Activated B cell treated with CpG ODN at 0.5 μM for 24 hours (primary cell): ENCODE measurements around the gene NUDT3. TPM values are rescaled to one million over a fixed set of nuclear protein-coding genes. Genes with fewer than 3 reads are reported as not detected.

Experiments
- ATAC-seq: fragments of 200-7000 bp; cut with Tn5 transposase; one replicate; pipeline ENCODE4 v1.10.0; 2021; ENCODE audit warnings: low read depth, mild to moderate bottlenecking, moderate library complexity
- CTCF ChIA-PET: fragments of 350-600 bp; sonication (Branson Sonifier 250); formaldehyde crosslinking; loops from one replicate; lab custom pipeline; 2021; ENCODE audit warnings: antibody characterized with exemption; lab: Charles Lee
- POLR2A ChIA-PET: fragments of 350-600 bp; sonication (Branson Sonifier 250); formaldehyde crosslinking; loops from one replicate; lab custom pipeline; 2021; ENCODE audit warnings: antibody characterized with exemption; lab: Charles Lee
- DNase-seq: peaks from one replicate; pipeline ENCODE4 v3.0.0; 2022
- H3K27ac Mint-ChIP-seq: one replicate; pipeline ENCODE4 v1.8.0; 2020; ENCODE audit warnings: mixed read lengths
- H3K27me3 Mint-ChIP-seq: one replicate; pipeline ENCODE4 v1.8.0; 2021; ENCODE audit warnings: mixed read lengths
- H3K36me3 Mint-ChIP-seq: one replicate; pipeline ENCODE4 v1.8.0; 2021; ENCODE audit warnings: low read depth, mixed read lengths
- H3K4me1 Mint-ChIP-seq: one replicate; pipeline ENCODE4 v1.8.0; 2021; ENCODE audit warnings: mixed read lengths
- H3K4me3 Mint-ChIP-seq: one replicate; pipeline ENCODE4 v1.8.0; 2020; ENCODE audit warnings: mild to moderate bottlenecking, mixed read lengths
- H3K9me3 Mint-ChIP-seq: one replicate; pipeline ENCODE4 v1.8.0; 2020; ENCODE audit warnings: mixed read lengths
- intact Hi-C: fragments of 100-400 bp; cut with micrococcal nuclease; formaldehyde crosslinking; loops from one replicate; pipeline ENCODE4 v1.15.1; 2024
- total RNA-seq: library from RNA; stranded (reverse); gene quantifications from 2 replicates; pipeline ENCODE4 v1.2.3, GENCODE V29; 2022
- TF ChIP-seq, protein P1 (sequence below): fragments of 200-600 bp; IDR thresholded peaks from one replicate; pipeline ENCODE4 v1.8.0; 2022; ENCODE audit warnings: antibody characterized with exemption, mild to moderate bottlenecking

NUDT3 gene
- total RNA-seq, 1 donor from 2014 or later, result 27.0 TPM

DNA sequence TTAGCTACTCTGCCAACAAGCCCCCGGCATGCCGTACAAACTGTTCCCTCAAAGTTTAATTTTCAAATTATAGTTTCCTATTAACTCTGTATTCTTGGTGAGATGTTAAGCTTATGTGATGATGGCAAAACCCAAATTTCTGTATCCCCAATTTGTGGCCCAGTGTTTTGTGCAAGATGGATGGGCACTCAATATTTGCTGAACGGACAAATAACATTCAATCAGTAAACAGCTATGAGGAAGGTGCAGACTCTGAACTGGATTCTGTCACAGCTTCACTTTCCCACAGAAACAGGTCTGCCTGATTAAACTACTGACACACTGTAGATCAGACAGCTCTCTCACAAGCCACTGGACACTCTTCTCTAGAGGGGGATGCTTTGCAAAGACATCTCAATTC, 54.1 kb downstream of the NUDT3 start:
- Mint-ChIP-seq H3K27ac (no peak overlapping the region), H3K27me3 (no peaks in the 10 kb centered on the region), H3K4me1 (peaks cover 48% of the 10 kb centered on the region), H3K4me3 (no peak overlapping the region), H3K9me3 (no peaks in the 10 kb centered on the region), H3K36me3 (peaks cover 39% of the 10 kb centered on the region)
- TF ChIP-seq, protein P1, sequence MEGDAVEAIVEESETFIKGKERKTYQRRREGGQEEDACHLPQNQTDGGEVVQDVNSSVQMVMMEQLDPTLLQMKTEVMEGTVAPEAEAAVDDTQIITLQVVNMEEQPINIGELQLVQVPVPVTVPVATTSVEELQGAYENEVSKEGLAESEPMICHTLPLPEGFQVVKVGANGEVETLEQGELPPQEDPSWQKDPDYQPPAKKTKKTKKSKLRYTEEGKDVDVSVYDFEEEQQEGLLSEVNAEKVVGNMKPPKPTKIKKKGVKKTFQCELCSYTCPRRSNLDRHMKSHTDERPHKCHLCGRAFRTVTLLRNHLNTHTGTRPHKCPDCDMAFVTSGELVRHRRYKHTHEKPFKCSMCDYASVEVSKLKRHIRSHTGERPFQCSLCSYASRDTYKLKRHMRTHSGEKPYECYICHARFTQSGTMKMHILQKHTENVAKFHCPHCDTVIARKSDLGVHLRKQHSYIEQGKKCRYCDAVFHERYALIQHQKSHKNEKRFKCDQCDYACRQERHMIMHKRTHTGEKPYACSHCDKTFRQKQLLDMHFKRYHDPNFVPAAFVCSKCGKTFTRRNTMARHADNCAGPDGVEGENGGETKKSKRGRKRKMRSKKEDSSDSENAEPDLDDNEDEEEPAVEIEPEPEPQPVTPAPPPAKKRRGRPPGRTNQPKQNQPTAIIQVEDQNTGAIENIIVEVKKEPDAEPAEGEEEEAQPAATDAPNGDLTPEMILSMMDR, result no peak
- ATAC-seq (no peak), DNase-seq (no peak)
- ChIA-PET CTCF (no interaction called here), POLR2A (interaction anchor here (0.6 kb wide), 1 partner anchor 41 kb away, joined by 4 read pairs; no protein-coding TSS in a partner anchor)
- intact Hi-C loops, result no loop called here

DNA sequence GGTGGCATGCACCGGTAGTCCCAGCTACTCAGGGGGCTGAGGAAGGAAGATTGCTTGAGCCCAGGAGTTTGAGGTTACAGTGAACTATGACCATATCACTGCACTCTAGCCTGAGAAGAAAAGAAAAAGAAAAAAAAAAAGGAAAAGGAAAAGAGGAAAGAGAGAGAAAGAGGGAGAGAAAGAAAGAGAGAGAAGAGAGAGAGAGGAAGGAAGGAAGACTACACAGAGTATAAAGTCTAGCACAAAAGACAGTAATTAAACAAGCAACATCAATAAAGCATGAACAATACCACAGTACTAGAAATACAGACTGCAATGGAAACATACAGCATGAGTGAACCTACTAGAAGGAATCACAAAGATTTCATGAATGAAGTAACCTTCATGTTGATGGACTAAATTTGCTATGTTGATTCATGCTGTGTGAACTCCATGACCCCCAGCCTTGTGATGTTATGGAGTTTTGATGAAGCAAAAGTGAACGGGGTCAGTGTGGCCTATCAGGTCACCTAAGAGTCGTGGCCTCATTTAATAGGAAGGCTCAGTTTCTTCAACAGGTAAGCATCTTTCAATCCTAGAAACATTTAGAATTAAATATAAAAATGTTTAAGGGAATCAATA, 57.6 kb downstream of the NUDT3 start:
- DNase-seq (no peak), ATAC-seq (no peak)
- ChIA-PET CTCF (no interaction called here), POLR2A (no interaction called here)
- Mint-ChIP-seq H3K4me3 (no peak overlapping the region), H3K27ac (no peak overlapping the region), H3K4me1 (peaks cover 61% of the 10 kb centered on the region), H3K36me3 (peaks cover 16% of the 10 kb centered on the region), H3K27me3 (no peaks in the 10 kb centered on the region), H3K9me3 (no peaks in the 10 kb centered on the region)
- intact Hi-C loops, result loop anchor here (5.0 kb wide), 2 partner anchors 38 to 57 kb away; partner anchors contain the start of gene NUDT3
- TF ChIP-seq, protein P1, result no peak

DNA sequence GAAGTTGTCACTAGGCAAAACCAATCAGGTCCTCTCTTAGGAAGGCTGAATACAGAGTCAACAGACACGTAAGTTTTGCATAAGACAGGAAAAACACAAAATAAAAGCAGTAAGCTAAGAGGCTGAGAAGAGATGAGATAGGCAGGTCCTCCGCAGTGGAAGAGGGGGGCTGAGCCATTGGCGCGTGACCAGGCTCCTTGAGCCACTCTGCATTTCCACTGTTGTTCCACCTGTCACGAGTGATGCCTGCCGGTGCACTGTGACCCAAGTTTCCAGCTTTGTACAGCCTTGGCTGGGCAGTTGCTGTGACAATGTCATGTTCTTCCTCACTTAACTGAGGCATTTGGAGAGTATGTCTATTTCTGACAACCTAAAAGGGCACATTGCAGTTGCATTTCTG, 58.6 kb downstream of the NUDT3 start:
- ATAC-seq (peak; percentile 29), DNase-seq (no peak)
- Mint-ChIP-seq H3K36me3 (peaks cover 16% of the 10 kb centered on the region), H3K9me3 (no peaks in the 10 kb centered on the region), H3K4me3 (no peak overlapping the region), H3K27ac (peak overlapping the region; percentile 51), H3K27me3 (no peaks in the 10 kb centered on the region), H3K4me1 (peaks cover 59% of the 10 kb centered on the region)
- ChIA-PET POLR2A (interaction anchor here (0.6 kb wide), 1 partner anchor 22 kb away, joined by 5 read pairs; no protein-coding TSS in a partner anchor), CTCF (no interaction called here)
- TF ChIP-seq, protein P1, result no peak
- intact Hi-C loops, result loop anchor here (2.0 to 5.0 kb wide), 4 partner anchors 13 to 58 kb away; partner anchors contain the start of gene NUDT3

DNA sequence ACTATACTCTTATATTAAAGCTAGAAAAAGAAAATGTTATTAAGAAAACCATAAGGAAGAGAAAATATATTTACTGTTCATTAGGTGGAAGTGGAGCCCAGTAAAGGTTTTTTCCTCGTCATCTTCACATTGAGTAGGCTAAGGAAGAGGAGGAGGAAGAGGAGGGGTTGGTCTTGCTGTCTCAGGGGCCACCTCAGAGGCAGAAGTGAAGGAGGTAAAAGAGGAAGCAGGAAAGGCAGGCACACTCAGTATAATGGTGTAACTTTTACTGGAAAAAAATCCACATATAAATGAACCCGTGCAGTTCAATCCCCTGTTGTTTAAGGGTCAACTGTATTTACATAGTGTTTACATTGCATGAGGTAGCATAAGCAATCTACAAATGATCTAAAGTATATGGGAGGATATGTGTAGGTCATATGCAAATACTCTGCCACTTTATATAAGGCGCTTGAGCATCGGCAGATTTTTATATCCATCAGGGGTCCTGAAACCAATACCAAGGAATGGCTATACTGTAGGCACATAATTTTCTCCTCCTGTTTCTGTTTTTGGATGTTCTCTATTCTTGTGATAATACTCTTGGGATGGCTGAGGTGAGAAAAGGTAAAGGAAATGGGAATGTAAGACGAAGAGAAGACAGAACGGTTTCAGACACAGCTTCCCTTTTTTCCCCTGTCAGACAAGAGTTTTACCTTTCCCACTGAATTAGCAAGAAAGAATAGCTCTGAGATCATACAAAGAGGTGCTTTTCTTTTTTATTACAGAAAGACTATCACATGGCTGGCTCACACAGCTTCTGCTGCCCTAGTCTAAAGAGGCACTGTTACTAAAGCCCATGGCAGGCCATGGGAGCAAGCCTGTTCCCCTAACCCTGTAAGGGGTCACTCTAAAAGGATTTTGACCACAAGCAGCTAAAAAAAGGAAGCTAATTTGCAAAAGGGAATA, 59.9 kb downstream of the NUDT3 start:
- intact Hi-C loops, result loop anchor here (2.0 to 5.0 kb wide), 4 partner anchors 14 to 60 kb away; partner anchors contain the start of gene NUDT3
- peak; percentile 64 for ATAC-seq
- TF ChIP-seq, protein P1, result no peak
- Mint-ChIP-seq H3K4me1 (peaks cover 47% of the 10 kb centered on the region), H3K27ac (peak overlapping the region; percentile 81), H3K9me3 (no peaks in the 10 kb centered on the region), H3K27me3 (no peaks in the 10 kb centered on the region), H3K36me3 (peaks cover 19% of the 10 kb centered on the region), H3K4me3 (peak overlapping the region; percentile 46)
- CTCF ChIA-PET, result no interaction called here
- no peak for DNase-seq
- POLR2A ChIA-PET, result interaction anchor here (0.9 to 1.1 kb wide), 3 partner anchors 9 to 169 kb away, joined by 3 to 6 read pairs (median 3); partner anchors contain the start of gene HMGA1
